NOMO-1 treated with DMSO at 0.1 percent for 48 hours (cell line): Measurements from ENCODE around the gene ZNF595.
"Not testable (repeated sequence)": the region's sequence is repeated elsewhere in the genome, so short reads cannot be mapped to it uniquely, and the experiment has no call there.

Experiments used
- DNase-seq: peaks from one replicate; lab custom pipeline; 2025; ENCODE audit not compliant: unreplicated experiment; lab: John Stamatoyannopoulos, UW

Gene ZNF595

DNA sequence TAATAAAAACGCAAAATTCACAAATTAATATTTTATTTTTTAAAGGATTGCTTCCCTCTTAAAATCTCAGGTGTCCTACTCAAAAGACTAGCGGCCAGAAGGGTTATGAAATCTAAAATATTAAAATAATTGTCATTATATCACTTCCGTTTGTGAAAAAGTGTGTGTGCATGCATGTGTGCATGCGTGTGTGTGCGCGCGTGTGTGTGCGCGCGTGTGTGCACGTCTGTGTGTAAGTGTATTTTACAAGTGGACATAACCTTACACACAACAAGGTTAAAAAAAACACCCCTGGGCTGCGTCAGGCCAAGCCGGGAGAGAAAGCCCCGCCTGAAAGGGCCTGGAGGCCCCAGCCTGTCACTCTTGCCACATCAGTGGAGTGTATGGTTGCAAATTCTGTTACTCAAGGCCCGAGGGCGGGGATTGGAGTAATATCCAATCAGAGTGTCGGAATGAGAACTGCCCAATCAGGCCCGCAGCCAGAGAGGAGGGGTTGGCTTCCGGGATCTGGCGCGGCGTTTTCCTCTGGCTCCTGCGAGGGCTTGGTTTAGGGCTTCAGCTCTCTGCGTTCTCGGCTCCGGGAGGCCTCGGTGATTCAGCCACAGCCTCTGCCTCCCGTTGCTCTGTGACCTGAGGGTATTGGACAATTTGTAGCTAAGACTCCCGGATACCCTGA lies at the start of gene ZNF595:
ZNF595 (plus strand) TSS at position 518 of the 676 bp plus-strand sequence. CDS start 168 bp downstream, outside the sequence.
- DNase-seq = not testable (repeated sequence)

DNA sequence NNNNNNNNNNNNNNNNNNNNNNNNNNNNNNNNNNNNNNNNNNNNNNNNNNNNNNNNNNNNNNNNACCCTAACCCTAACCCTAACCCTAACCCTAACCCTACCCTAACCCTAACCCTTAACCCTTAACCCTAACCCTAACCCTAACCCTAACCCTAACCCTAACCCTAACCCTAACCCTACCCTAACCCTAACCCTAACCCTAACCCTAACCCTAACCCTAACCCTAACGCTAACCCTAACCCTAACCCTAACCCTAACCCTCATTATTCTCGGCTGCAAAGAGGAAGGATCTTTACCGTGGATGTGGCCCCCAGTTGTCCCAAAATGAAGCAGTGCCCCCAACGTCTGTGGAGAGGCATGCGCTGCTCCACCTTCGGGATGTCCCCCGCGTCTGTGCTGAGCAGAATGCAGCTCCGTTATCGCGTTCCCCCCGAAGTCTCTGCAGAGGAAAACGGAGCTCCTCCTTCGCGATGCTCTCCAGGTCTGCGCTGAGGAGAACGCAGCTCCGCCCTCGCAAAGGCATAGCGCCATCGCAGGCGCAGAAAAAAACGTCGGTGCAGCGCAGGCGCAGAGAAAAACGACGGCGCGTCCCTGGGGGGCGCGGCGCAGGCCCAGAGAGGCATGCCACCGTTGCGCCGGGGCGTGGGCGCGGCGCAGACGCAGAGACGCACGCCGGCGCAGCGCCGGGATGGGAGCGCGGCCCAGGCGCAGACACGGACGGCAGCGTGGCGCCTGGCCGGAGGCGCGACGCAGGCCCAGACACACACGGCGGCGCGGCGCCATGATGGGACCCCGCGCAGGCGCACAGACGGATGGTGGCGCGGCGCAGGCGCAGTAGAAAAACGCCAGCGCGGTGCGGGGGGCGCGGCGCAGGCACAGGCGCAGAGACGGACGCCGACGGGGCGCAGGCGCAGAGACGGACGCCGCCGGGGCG lies 42.9 kb upstream of the ZNF595 start:
- not testable (repeated sequence) for DNase-seq

GRCh38 chr4:11095-11815 lies 41.9 kb upstream of the ZNF595 start:
- not testable (repeated sequence) for DNase-seq

DNA sequence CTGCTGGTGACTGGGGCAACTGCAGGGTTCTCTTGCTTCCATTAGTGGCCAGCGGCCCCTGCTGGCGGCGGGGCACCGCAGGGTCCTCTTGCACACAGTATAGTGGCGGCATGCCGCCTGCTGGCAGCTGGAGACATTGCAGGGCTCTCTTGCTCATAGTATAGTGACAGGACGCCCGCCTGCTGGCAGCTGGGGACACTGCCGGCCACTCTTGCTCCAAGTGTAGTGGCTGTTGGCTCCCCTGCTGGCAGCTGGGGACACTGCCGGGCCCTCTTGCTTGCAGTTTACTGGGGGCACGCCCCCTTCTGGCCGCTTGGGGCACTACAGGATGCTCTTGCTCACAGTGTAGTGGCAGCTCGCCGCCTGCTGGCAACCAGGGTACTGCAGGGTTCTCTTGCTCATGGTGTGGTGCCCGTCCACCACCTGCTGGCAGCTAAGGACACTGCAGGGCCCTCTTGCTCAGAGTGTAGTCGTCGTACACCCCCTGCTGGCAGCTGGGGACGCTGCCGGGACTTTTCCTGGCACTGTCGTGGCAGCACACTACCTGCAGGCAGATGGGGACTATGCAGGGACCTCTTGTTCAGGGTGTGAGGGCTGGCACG lies 41.2 kb upstream of the ZNF595 start:
- not testable (repeated sequence) for DNase-seq

DNA sequence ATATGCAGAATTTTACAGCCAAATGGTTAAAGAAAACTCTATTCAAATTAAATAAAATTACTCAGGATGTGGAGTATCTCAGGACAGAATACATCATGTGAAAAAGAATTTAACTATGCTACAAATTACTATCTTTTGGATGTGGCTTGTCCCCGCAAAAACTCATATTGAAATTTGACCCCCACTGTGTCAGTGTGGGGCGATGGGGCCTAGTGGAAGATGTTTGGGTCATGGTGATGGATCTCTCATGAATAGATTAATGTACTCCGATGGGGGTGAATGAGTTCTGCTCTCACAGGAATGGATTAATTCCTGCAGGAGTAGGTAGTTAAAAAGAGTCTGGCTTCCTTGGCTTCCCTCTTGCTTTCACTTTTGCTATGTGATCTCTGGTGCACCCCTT lies 35.0 kb upstream of the ZNF595 start:
- DNase-seq = not testable (repeated sequence)

DNA sequence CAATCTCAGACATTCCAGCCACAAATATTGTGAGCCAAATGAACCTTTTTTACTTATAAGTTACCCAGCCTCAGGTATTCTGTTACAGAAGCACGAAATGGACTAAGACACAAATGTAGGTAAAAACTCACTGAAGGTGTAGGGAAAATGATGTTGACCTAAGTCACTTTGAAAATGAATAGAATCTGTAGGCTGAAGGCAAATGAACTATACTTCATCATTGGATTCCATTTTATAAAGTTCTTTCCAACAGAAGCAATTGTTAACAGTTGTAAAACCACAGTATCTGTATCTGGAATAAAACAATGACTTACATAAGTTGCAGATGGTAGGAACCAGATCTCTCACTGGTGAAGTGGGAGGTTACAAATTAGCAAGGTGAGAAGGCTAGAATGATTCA lies 34.5 kb upstream of the ZNF595 start:
- DNase-seq = not testable (repeated sequence)

GRCh38 chr4:22882-23281 lies 30.2 kb upstream of the ZNF595 start:
- not testable (repeated sequence) for DNase-seq

DNA sequence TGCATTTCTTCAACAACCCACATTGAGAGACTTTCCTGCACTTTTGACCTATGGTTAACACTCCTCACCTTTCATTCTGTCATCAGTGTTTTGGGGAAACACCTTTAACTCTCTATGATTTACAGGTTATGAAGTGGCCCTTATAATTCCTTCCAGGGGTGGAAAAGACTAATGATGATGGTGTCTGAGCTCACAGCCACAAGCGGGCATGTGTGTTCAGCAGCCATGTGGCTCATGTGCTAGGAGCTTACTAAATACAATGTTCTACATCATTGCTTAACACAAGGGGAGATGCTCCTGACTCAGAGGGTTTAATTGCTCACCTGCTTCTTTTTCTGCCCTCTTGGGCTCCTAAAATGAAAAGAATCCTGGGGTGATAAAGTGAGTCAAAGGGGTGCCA lies 28.8 kb upstream of the ZNF595 start:
- DNase-seq = not testable (repeated sequence)

DNA sequence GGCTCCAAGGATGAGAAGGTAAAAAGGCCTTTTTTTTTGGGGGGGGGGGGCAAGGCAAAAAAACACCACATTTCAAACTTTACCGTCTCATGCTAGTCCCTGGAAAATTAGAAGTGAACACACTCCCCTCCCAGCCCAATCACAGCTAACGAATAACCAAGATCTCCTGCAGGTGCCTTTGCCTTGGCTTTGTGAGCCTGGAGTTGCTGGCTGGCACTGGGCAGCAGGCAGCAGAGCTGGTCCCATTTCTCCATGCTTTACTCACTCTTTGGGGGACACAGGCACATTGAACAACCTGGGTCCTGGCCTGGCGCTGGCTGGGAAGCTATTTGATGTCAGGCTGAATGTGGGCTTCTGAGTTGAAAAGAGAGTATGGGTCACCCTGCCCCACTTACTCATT lies 25.6 kb upstream of the ZNF595 start:
- DNase-seq = not testable (repeated sequence)

DNA sequence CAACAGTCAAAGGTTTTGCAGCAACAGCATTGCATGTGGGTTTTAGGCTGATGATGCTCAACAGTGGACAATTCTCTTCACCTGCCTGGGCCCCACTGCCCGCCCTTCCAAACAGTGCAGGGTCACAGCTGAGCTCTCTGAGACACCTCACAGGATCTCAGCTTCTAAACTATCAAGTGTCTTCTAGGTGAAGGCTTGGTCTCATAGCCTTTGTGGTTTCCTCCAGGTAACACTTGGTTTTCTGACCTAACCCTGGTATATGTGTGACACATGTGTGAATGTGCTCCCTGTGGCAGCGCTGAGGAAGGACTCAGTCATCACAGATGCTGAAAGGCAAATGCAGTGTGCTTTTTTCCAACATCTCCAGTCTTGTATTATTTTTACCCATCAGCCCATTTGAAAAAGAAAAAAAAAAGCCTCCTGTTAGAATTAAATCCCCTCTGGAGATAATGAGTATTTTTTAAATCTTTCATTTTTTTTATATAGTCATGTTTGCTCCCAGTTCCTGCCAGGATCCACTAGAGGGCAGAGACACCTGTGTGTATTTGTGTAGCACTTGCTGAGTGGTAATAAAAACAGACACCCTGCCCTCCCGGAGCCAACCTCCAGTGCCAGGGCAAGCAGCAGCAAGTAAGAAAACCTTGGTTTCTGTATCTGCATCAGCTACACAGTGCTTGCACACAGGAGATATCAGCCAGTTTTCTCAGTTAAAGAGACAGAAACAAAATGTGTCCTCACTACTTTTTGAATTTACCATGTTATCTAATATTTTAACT lies 24.2 kb upstream of the ZNF595 start:
- DNase-seq = not testable (repeated sequence)

DNA sequence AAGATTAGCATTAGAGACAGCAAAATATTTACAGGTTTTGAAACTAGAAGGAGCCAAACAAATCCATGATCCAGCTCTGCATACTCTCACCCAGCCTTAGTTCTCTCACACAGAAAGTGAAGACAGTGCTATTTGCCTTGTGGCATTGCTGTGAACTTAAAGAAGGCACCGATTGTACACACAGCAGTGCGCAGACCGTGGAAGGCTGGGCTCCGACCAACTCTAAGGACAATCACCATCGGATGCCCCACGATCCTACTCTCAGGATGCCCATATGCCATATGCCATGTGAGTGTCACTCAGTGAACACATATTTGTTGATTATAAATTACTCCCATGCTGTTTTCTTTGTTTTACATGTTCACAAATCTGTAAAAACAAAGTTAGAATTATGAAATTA lies 19.8 kb upstream of the ZNF595 start:
- not testable (repeated sequence) for DNase-seq

GRCh38 chr4:36559-37415 lies 16.3 kb upstream of the ZNF595 start:
- DNase-seq = not testable (repeated sequence)

DNA sequence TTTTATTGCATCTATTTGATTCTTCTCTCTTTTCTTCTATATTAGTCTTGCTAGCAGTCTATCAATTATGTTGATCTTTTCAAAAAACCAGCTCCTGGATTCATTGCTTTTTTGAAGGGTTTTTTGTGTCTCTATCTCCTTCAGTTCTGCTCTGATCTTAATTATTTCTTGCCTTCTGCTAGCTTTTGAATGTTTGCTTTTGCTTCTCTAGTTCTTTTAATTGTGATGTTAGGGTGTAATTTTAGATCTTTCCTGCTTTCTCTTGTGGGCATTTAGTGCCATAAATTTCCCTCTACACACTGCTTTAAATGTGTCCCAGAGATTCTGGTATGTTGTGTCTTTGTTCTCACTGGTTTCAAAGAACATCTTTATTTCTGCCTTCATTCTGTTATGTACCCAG lies 14.9 kb upstream of the ZNF595 start:
- not testable (repeated sequence) for DNase-seq

- DNase-seq = not testable (repeated sequence)
Observed at GRCh38 chr4:43375-43774, 9.7 kb upstream of the ZNF595 start.

DNA sequence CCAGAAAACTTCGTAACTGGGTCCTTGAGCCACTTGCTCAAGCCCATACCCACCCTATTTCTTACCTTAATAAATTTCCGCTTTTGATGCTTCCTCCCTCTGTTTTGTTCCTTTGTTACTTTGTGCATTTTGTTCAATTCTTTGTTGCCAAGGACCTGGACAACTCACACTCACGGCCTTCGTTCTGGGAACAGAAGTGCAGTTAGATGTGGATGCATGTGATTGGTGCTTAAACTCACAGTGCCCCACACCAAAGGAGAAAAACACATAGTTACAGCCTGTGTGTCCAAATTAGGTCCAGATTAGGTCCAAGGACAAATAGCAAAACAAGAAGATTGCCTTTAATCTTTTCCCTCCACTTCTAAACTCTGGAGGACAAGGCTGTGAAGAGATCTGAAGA lies 1.9 kb upstream of the ZNF595 start:
- not testable (repeated sequence) for DNase-seq

- DNase-seq = not testable (repeated sequence)
Observed at GRCh38 chr4:51655-52277, 1.4 kb upstream of the ZNF595 start.

DNA sequence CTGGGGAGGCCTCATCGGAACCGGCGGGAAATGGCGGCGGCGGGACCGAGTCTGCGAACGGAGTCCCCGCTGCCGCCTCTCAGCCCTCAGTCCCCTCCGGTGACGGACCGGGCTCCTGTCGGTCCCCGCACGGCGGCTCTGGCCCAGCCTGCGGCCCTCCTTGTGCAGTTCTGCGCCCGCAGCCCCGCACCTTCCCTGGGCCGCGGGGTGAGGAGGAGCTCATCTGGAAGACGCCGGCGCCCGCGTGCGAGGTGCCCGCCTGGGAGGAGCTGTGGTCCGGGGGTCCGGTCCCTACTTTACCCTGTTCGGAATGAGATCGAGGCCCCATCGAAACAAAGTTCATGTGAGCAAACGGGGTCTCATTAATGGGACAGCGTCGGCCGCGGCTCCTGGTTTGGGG lies 400 bp downstream of the ZNF595 start:
- not testable (repeated sequence) for DNase-seq

DNA sequence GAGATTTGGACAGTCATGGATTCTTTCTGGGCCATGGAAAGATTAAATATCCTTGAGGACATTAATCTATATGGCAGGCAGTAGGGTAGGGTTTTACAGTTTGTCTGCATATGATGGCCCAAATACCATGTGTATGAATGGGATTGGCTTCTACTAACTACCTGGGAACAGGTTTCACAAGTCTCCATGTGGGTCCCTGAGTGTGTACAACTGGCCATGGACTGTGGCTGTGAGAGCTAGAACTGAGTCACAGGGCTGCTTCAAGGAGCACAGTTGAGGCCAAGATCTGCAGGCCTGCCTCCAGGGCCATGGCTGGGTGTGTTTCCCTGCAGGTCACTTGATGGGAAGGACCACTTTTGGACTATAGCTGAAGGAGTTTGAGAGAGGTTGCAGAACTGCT lies 11.6 kb downstream of the ZNF595 start:
- not testable (repeated sequence) for DNase-seq

DNA sequence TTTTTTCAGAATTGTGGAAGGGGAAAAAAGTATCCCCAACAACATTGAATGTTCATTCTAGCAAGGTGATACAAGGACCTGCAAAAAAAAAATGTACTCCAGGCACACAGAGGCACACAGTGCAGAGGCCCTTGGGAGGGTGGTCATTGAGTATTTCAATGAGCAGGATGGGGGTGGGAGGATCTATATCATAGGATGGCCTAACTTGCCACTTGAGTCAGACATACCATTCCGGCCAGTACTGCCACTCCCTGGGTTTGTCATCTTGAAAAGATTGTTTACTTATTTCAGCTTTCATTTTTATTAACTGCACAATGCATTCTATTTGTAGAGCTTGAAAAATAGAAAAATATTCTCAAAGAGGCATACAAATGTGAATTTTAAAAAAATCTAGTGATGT lies 18.7 kb downstream of the ZNF595 start:
- no peak for DNase-seq
